AG10803 (cell line): Measurements from ENCODE around the gene SARNP.

Source experiments
- DNase-seq: peaks from one replicate; pipeline ENCODE4 v3.0.0; 2010; ENCODE audit warnings: low read depth
- H3K4me3 ChIP-seq: 2 replicates; pipeline ENCODE4 v1.5.1; 2011; ENCODE audit warnings: mild to moderate bottlenecking, low read length, control low read depth
- CTCF ChIP-seq: conservative IDR thresholded peaks from 2 replicates; pipeline ENCODE4 v1.5.1; 2011; ENCODE audit warnings: mild to moderate bottlenecking, low read length, control low read depth, inconsistent platforms

The SARNP gene

GRCh38 chr12:55746913-55747231, 70.7 kb downstream of the SARNP start:
- TF ChIP-seq CTCF, result no peak
- DNase-seq, result no peak
- H3K4me3 ChIP-seq, result no peak overlapping the region

DNA sequence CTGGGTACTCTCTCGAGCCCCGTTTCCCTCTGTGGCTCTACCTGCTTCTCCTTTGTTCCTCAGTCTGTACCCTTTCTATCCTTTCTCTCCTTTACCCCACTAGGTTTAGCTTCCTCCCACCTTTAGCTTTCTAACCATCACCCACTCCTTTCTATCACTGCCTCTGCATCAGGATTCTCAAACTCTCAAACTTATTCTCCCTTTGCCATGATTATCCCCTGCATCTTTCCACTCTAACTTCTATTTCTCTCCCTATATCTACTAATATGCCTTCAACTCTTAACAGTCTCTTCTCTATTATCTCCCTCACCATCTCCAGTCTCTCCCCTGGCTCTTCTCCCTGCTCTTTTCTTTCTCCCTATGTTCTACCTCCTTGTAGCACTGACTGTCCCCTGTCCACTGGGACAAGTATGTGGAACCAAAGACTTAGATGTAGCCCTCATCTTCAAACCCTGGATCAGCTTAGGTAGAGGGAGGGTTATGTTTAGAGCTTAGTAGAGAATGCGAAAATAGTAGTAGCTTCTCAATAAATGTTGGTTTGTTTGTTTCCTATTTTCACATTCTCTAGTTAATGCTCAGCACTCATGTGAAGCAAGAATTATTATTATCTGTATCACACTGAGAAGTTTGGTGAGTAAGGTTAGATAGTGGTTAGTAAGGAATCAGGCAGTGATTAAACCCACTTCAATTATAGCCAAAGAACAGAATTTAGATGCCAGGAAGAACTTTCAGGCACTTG, 71.2 kb downstream of the SARNP start:
- no peak for TF ChIP-seq CTCF
- no peak for DNase-seq
- H3K4me3 ChIP-seq, result no peak overlapping the region

DNA sequence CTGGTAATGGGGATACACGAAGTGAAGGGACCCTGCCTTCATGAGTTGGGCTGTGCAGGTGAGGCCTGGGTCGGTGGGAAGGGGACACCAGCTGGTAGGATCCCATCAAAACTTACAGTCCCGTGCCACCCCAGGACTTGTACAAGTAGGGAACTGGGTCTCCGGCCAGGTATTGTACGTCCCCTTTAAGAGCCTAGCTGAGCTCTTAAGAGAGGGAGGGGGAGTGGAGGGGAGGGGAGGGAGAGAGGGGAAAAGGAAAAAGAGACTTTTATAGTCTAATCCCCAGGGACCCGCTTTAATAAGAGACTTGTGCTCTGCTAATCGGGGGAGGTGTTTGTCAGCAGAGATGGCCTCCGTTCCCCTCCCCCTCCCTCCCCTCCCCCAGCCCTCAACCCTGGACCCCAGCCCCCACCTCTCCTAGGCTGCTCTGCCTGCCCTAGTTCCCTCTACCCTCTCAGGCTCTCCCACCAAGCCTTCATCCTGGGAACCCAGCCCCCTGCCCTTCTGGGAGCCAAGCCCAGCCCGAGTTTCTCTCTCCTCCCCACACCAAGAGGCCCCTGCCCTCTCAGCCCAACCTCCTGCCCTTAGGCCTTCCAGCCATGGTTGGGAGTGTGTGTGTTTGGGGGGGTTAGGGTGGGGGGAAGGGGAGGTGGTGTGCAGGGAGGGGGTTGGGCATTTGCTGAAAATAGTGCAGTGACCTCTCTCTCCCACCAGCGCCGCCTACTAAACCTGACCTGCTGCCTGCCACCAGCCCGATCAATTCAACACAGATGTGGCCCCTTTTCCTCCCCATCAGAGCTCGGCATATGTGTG, 72.0 kb downstream of the SARNP start:
- TF ChIP-seq CTCF, result no peak
- H3K4me3 ChIP-seq, result peak overlapping the region; percentile 15; the same call in 1 of the 2 replicates
- DNase-seq, result no peak

DNA sequence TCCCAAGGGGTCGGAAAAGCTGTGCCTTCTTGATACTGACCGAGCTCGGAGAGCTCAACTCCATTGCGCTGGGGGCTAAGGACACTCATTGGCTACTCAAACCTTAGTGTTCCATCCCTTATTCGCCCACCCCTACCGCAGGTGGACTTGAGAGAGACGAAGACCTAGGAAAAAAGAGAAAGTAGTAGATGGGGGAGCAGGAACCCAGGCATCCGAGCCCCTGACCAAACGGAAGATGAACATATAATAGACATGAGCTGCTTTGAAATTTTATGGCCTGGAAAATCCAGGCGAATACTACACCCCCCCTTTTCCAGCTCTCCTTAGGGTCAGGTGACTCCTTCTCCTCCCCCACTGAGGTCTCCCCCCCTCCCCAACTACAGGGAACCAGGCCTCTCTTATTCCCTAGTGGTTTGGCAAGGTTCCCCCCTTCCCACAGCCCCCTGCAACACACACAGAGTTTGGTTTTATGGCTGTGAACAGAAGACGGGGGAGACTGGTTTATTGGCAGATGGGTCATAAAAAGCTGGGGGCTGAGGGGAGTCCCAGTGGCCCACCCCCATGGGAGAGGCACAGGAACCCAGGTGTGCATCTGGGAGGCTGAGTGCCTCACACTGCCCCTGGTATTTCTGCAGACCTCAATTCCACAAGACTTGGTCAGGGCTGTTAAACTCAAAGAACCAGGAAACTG, 73.0 kb downstream of the SARNP start:
- TF ChIP-seq CTCF, result no peak
- no peak for DNase-seq

GRCh38 chr12:55743406-55744339, 73.9 kb downstream of the SARNP start:
- TF ChIP-seq CTCF, result 0 out of 2 replicates have a peak, but pooled peaks have one; percentile 5
- DNase-seq, result peak; percentile 66
- peak overlapping the region; percentile 74 for H3K4me3 ChIP-seq

More for the DNA sequence above, 73.0 kb downstream of the SARNP start:
- H3K4me3 ChIP-seq, result peak overlapping the region; percentile 74

DNA sequence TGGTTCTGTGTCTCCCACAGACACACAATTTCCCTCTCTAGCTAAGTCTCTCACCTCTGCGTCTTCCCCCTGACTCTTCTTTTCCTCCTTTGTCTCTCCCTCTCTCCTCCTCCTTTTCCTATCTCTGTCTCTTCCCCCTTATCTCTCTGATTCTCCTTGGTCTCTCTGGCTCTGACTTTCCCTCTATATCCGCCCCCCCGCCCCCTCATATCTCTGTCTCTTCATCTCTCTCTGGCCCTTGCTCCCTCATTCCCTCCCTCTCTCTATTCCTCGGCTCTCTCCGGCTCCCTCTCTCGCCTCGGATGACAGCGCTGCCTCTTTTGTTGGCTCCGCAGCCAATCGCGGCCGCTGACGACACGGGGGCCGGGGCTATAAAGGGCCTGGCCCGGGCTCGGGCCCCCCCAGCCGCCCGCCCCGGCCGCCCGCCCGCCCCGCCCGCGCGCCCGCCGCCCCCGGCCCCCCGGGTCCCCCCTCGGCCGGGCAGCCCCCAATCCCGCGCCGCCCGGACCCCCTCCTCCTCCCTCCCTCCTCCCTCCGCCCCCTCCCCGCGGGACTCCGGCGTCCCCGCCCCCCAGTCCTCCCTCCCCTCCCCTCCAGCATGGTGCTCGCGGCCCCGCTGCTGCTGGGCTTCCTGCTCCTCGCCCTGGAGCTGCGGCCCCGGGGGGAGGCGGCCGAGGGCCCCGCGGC, 74.7 kb downstream of the SARNP start, which contains the start of gene GDF11:
Gene GDF11, plus strand, starts transcription at position 404 of the 687 bp plus-strand sequence. Its CDS starts 195 bp downstream, at position 599.
- no peak for TF ChIP-seq CTCF
- peak; percentile 63 for DNase-seq
- peak within 1 kb of the TSS; percentile 74 for H3K4me3 ChIP-seq
